HL-60 (cell line): ENCODE data around the gene PLS3.
"Not testable (repeated sequence)": the region's sequence is repeated elsewhere in the genome, so short reads cannot be mapped to it uniquely, and the experiment has no call there.

Experiments used
- DNase-seq, 2 experiments: peaks; one replicate each; pipeline ENCODE4 v3.0.0-alpha.2; 2010 to 2020; ENCODE audit warnings: low read depth in 1 of 2, low spot score in 1 of 2
- H3K27ac ChIP-seq: fragments of 250-450 bp; sonication (Bioruptor Pico); replicated peaks from 2 replicates; pipeline ENCODE4 v1.5.1; 2020; ENCODE audit warnings: mild to moderate bottlenecking, moderate library complexity
- H3K27me3 ChIP-seq: fragments of 250-450 bp; sonication (Bioruptor Pico); 2 replicates; pipeline ENCODE4 v1.5.1; 2021; ENCODE audit warnings: mild to moderate bottlenecking, moderate library complexity; ENCODE audit not compliant: insufficient read depth, poor library complexity, severe bottlenecking
- H3K4me3 ChIP-seq: replicated peaks from 2 replicates; pipeline ENCODE4 v1.5.1; 2011; ENCODE audit warnings: mild to moderate bottlenecking, control low read depth, low read length; ENCODE audit not compliant: insufficient read depth
- CTCF ChIP-seq: IDR thresholded peaks from one replicate; pipeline ENCODE4 v1.5.1; 2011; ENCODE audit warnings: low read length, control low read depth, inconsistent platforms; ENCODE audit not compliant: insufficient read depth
- GABPA ChIP-seq: IDR thresholded peaks from 2 replicates; pipeline ENCODE4 v1.6.1; 2012; ENCODE audit warnings: low read depth
- POLR2AphosphoS5 ChIP-seq: IDR thresholded peaks from 2 replicates; pipeline ENCODE4 v1.6.1; 2012; ENCODE audit warnings: low read depth
- REST ChIP-seq: IDR thresholded peaks from 2 replicates; pipeline ENCODE4 v1.6.1; 2012; ENCODE audit warnings: low read depth; ENCODE audit not compliant: insufficient replicate concordance
- SPI1 ChIP-seq: IDR thresholded peaks from 2 replicates; pipeline ENCODE4 v1.6.1; 2012; ENCODE audit warnings: low read depth, mild to moderate bottlenecking, borderline replicate concordance

The PLS3 gene

DNA sequence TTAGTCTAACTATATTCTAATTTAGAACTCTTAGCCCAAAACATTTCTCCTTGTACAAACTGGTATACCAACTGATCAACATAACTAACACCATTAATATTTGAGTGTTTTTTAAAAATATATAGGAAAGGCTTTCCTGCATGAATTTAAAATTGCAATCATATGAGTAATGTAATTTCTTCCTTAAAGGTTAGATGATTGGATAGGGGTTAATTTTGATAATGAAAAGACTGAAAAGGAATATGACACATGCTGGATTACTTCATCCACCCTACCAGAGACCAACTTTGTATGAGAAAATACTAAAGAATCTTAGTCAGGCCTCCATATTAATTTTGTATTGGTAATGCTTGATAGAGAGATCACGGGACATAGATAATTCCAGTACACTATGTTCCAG is 25.1 kb upstream of the PLS3 start:
- no peaks in the 10 kb centered on the region for H3K27me3 ChIP-seq
- TF ChIP-seq POLR2AphosphoS5, result no peak
- TF ChIP-seq REST, result no peak
- TF ChIP-seq SPI1, result no peak
- TF ChIP-seq CTCF, result no peak
- TF ChIP-seq GABPA, result no peak
- no peak overlapping the region for H3K4me3 ChIP-seq
- H3K27ac ChIP-seq, result no peak overlapping the region
- no peak for DNase-seq

DNA sequence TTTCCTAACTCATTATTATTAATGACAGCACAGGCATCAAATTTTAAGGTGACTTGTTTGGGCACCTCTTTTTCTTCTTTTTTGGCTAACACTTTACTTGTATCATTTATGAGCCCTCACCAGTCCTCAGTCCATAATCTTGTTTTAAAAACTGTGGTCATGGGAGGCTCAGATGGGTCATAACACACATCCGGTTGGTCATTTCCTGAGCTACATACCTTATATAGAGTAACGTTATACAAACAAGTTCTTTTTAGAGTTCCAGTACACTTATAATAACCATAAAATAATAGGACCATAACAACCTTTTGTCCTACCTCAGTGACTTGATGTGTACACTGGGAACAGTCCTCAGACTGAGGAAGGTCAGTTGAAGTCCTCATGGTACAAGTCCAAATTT is 21.1 kb upstream of the PLS3 start:
- TF ChIP-seq GABPA (no peak), CTCF (no peak), REST (no peak), SPI1 (no peak), POLR2AphosphoS5 (no peak)
- no peak for DNase-seq
- H3K27ac ChIP-seq, result no peak overlapping the region
- H3K4me3 ChIP-seq, result no peak overlapping the region
- H3K27me3 ChIP-seq, result no peaks in the 10 kb centered on the region

- H3K27me3 ChIP-seq, H3K27ac ChIP-seq, H3K4me3 ChIP-seq, DNase-seq: not testable (repeated sequence)
Observed at GRCh38 chrX:115541045-115541444, 19.9 kb upstream of the PLS3 start.

DNA sequence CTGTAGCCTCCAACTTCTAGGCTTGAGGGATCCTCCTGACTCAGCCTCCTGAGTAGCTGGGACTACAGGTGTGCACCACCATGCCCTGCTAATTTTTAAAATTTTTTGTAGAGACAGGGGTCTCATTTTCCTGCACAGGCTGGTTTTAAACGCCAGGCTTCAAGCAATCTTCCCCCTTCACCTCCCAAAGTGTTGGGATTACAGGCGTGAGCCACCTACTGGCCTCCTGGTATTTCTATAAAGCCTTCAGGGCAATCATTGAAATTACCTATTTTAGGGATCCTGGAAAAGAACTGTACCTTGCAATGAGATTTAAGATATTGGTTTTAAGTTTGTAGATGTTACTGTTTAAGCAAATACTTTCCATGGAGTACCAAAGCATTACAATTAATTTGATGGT is 13.5 kb upstream of the PLS3 start:
- Histone ChIP-seq H3K4me3 (no peak overlapping the region), H3K27ac (no peak overlapping the region), H3K27me3 (no peaks in the 10 kb centered on the region)
- no peak for DNase-seq
- no peak for TF ChIP-seq SPI1
- no peak for TF ChIP-seq CTCF
- no peak for TF ChIP-seq REST
- TF ChIP-seq GABPA, result no peak
- TF ChIP-seq POLR2AphosphoS5, result no peak
